Retina (tissue), 1 donor: Measurements from ENCODE around the gene HES7.

Experiments
- DNase-seq: peaks from one replicate; pipeline ENCODE4 v3.0.0-alpha.2; 2016

The HES7 gene

GRCh38 chr17:8142887-8143580, 19.1 kb upstream of the HES7 start:
- no peak for DNase-seq

DNA sequence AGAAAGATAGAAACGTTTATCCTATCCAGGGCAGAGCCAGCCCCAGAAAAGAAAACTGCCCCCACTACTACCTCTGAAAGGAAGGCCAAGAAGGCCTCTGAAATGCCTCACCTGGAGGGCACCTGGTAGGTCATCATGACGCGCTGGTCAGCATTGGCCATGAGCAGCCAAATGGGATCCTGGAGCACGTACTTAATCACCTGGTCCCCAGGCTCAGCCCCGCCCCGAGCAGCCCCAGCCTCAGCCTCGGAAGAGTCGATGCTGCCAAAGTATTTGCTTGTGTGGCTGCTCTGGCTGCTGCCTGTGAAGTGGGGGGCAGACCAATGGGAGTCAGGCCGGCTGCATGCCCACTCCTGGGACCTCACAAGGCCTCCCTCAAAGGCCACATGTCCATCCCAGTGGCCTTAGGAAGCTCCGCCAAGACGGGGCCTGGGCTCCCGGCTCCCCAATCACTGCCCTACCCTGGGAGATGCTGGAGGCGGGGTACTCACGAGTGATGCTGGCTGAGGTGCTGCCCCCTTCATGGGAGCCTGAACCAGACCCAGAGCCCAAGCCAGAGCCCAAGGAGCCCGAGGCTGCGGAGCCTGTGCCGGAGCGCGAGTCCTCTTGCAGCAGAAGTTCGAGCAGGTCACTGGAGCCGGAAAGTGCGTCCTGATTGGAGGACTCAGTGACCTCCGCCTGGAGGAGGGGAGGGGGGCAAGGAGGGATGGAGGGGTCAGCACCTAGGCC, 18.4 kb upstream of the HES7 start:
- DNase-seq: no peak

DNA sequence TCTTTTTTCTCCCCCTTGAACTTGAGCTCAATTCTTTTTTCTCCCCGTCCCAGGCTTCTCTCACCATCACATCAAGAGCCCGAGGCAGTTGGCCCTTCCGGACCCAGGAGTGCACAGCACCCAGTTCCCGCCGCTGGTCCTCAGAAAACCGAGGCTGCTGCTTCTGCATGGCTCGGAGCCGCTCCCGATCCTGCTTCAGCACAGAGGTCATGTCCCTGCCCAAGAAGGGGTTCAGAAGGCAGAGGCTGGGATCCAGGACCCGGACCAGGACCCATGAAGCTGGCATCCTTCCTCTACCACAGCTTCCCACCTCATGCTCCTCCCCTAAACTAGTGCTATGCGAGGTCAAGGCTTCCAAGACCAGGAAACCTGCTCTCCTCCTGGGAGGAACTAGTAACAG, 17.8 kb upstream of the HES7 start:
- no peak for DNase-seq

GRCh38 chr17:8141045-8141444, 17.1 kb upstream of the HES7 start:
- no peak for DNase-seq

DNA sequence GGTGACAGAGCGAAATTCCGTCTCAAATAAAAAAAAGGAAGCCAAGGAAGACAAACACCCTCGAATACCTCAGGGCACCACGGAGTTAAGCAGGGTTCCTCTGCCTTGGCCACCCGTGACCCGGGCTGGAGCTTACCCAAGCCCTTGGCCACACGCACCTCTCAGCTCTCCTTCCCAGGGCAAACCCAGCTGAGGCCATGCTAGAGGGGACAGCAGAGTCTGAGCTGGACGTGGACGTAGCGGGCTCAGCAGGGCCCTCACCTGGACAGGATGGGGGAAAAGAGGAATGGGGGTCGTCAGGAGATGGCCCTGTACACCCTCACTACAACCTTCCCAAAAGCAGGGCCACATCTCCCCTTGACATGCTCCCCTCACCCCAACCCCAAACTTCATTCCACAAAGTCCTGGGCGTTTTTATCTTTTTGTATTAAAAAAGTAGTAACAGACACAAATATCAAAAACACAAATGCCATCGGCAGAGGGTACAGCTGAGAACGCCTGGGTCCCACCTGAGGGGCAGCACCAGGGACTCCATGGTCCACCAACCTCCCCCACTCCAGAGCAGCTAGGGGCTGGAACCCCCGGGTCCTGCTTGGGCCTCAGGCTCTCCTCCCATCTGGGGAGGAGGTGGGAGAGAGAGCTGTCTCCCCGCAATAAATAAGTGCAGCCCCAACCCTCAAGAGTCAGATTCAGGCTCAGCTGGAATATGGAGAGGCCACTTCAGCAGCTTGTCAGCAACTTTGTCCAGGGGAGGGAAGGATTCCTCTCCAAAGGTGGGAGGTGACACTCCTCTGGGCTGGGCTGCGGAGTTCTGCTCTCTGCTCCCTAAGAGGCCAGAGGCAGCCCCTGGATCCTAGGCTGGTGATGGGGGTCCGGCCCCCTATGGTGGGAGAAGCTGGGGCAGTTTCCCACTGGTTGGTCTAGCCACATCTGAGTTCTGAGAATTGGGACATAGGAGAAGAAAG, 16.4 kb upstream of the HES7 start:
- DNase-seq: no peak

GRCh38 chr17:8138672-8139371, 14.9 kb upstream of the HES7 start:
- peak; percentile 100 for DNase-seq

DNA sequence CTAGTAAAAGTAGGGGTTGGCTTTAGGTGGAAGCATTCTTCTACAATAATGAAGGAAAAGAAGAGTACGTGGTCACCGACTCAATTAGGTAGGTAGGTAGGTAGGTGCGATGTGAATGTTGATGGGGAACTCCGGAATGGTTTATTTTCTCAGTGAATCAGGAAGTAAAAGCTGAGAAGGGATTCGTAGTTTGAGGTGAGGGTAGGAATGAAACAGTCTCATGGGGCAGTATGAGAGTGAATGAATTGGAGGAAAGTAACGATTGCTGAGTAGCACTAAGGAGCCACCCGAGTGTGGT, 14.4 kb upstream of the HES7 start:
- no peak for DNase-seq

DNA sequence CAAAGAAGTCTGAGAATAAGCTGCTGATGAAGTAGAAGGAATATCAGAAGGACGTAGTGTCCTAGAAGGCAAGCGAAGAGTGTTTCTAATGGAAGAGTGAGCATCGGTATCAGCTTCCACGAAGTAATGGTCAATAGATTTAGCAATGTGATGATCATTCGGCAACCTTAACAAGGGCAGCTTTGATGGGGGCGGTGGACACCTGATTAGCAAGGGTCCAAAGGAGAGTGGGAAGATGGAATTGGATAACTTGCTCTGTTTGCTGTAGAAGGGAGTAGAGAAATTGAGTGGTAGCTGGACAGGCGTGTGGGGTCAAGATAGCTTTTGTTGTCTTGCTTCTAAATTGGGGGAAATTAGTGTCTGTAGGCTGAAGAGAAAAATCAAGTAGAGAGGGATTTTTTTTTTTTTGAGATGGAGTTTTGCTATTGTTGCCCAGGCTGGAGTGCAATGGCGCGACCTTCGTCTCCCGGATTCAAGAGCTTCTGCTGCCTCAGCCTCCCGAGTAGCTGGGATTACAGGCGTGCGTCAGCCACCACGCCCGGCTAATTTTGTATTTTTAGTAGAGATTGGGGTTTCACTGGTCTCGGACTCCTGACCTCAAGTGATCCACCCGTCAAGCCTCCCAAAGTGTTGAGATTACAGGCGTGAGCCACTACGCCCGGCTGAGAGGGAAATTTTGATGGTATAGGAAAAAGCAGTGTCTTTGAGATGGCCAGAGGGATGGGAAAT, 13.9 kb upstream of the HES7 start:
- DNase-seq: no peak

DNA sequence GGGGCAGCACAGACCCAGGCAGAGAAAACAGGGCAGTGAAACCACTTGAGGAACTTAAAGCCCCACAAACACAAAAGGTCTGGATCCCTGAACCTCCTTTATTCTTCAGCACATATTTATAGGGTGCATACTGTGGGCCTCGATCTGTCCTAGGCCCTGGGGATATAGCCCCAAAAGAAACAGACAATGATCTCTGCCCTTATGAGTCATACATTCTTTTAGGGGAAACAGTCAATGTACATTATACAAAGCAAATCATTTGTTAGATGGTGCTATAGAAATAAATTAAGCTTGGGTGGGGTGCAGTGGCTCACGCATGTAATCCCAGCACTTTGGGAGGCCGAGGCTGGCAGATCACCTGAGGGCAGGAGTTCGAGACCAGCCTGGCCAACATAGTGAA, 10.0 kb upstream of the HES7 start:
- no peak for DNase-seq

GRCh38 chr17:8133399-8133798, 9.5 kb upstream of the HES7 start:
- no peak for DNase-seq

- no peak for DNase-seq
Observed at GRCh38 chr17:8131844-8132441, 8.0 kb upstream of the HES7 start.

DNA sequence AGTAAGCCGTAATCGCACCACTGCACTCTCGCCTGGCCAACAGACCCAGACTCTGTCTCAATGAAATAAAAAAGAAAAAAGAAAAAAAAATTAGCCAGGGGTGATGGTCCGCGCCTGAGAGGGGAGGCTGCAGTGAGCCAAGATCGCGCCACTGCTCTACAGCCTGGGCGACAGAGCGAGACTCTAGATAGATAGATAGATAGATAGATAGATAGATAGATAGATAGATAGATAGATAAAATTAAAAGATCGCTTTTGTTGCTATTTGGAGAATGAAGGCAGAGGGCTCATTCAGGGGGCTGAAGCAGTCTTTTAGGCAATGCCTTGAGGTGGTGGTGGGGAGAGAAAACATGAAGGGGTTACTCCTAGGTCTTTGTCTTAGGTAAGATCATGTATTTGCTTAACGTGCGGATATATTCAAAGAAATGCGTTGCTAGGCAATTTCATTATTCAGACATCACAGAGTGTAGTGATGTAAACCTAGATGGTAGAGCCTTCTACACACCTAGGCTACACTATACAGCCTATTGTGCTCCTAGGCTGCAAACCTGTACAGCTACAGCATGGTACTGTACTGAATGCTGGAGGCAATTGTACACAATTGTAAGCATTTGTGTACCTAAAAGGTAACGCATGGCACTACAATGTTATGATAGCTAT, 4.3 kb upstream of the HES7 start:
- no peak for DNase-seq

GRCh38 chr17:8126491-8127066, 2.7 kb upstream of the HES7 start:
- DNase-seq: peak; percentile 74

DNA sequence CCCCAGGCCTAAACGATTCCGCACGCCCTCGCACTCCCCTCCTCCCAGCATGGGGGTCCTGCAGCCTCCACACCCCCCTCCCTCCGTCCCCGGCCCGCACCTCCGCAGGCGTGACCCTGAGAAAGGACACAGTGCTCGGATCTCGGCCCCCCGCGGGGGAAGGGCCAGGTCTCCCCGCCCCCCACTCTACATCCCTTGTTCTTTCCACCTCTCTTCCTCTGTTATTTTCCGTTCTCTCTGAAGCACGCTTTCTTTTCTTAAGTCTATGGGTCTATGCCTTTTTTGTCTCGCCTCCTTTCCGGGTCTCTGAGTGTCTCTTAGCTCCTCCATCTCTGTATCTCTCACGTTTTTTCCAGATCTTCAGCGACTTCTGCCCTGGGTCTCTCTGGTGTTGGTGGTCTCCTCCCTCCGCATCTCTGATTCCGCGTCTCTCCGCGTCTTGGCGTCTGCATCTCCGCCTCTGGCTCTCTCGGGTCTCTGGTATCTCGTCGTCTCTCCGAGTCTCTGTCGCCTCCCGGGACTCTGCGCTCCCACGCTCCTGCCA, 2.1 kb upstream of the HES7 start:
- DNase-seq: peak; percentile 80

DNA sequence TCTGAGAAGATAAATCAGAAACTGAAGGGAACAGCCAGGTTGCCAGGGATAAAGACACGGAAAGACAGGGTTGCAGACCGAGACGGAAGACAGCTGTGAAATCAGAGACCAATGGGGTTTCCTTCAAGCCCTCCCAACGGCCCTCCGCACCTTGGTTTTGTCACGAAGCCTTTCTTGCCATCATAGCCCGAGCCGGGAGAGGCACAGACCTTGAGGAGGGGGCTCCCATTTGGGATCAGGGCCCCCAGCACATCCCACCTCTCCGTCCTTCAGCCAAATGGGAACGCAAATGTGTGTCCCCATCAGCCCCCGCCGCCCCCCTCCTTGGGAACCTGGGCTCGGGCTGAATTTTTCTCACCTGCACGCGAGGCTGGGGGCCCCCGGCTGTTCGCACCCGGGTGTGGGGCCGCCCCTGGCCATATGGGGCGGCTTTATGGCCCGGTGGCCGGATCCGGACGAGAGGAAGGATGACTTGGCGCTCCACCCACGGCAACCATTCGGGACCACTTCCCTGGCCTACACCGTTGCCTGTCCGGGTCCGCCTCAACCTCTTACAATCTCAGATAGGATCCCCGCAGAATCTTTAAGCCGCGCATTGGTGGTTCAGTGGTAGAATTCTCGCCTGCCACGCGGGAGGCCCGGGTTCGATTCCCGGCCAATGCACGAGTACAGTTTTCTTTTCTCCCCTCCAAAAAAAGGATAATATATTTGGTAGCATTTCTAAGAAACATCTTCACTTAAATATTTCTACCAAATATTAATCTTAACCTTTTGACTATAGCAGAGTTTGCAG, 1.4 kb upstream of the HES7 start:
- DNase-seq: peak; percentile 94

DNA sequence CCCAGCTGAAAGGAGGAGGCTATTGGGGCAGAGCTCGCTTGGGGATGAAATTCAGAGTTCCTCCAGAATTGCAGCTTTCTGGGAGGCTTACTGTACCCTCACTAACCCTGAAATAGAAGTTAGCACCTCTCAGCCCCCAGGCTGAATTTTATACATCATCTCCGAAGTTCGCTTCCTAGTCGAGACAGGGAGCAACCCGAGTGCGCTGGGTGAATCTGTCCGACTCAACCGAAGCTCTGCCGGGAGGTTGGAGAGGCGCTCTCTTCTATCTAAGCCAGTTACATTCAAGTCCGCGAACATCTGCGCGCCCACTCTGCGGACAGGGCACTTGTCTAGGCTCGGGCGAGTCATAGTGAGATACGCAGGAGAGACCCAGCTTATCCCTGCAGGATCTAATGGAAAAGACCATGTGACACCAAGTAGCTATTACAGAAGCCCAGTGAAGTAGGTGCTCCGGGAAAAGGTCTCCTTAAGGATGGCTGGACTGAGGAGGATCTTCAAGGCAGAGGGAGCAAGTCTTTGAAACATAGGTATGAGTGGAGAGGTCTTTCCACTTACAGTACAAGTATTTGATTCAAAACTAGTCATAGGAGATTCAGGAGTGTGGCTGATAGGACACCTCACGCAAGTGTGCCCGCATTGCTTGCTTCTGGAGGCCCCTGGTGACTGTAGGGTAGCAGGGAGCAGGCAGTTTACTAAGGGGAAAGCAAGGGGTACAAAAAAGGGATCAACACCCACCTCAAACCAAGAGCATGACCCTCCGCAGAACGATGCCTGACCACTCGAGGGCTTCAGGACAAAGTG, 646 bp upstream of the HES7 start:
- peak; percentile 52 for DNase-seq

GRCh38 chr17:8122924-8123694, 797 bp downstream of the HES7 start:
- DNase-seq: peak; percentile 69

DNA sequence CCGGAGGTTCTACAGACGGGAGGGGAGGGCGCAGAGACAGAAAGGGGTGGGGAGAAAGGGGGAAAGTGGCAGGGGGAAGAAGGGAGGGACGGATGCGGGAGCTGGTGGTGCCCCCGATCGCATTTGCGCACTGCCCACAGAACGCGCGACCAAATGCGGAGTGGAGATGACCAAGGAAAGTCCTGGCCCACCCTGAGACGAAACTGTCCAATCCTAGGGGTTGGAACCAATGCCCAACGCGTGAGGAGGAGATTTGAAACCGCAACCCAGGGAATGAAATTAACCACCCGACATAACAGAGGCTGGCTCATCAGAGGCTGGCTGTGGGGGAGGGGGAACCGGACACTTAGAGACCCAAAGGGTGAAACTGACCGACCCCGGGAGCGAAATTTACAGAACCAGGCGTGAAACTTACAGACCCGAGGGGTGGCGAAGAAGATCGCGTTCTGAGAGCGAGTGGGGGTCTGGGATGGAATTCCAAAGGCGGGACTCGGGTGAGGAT, 1.4 kb downstream of the HES7 start:
- no peak for DNase-seq
